HG03159 (cell line): Measurements from ENCODE around the gene SMPD4.
"Not testable (repeated sequence)": the region's sequence is repeated elsewhere in the genome, so short reads cannot be mapped to it uniquely, and the experiment has no call there.

Experiments used
- ATAC-seq: cut with Tn5 transposase; IDR thresholded peaks from one replicate; pipeline ENCODE4 v1.9.1; 2021; ENCODE audit warnings: mild to moderate bottlenecking, moderate library complexity; ENCODE audit not compliant: unreplicated experiment

The SMPD4 gene

DNA sequence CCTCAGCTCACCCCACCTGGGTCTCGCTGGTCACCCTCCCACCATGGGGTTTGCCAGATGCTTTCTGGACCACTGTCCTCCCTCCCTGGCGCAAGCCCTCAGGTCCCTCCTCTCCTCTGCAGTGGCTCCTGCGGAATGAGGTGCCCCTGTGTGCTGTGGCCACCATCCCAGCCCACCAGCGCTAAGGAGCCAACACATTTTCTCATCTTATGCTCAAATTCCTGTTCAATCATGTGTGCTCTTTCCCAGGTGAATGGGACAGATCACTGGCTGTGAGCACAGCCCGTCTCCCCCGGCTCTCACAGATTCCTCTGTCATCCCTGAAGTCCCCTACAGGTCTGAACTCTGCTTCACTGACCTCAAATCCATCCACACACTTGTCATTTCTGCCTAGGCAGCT, 21.3 kb downstream of the SMPD4 start:
- no peak for ATAC-seq

DNA sequence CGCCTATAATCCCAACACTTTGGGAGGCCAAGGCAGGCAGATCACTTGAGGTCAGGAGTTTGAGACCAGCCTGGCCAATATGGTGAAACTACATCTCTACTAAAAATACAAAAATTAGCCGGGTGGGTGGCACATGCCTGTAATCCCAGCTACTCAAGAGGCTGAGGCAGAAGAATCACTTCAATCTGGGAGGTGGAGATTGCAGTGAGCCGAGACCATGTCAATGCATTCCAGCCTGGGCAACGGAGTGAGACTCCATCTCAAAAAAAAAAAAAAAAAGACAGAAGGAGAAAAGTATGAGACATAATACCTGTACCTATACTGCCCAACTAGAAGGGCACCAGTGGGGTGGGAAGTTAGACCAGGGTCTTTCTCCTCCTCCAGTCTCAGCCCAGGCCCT, 22.0 kb downstream of the SMPD4 start:
- not testable (repeated sequence) for ATAC-seq

DNA sequence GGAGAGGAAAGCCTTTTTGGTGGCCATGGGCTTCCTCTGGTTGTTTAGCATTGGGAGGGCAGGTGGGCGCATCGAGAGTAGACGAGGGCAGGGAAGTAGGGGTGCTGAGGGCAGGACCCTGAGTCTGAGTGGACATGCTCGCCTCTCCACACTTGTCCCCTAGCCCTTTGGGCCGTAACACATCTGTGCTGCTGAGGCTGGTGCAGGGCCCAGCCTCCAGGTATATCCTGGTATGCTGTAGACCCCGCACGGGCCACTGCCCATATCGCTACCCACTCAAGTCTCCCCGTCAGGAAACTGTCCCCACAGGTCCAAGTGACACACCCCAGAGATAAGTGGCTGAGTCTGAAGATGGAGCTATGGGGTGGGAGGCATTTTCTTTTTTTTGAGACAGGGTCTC, 22.8 kb downstream of the SMPD4 start:
- ATAC-seq, result no peak

DNA sequence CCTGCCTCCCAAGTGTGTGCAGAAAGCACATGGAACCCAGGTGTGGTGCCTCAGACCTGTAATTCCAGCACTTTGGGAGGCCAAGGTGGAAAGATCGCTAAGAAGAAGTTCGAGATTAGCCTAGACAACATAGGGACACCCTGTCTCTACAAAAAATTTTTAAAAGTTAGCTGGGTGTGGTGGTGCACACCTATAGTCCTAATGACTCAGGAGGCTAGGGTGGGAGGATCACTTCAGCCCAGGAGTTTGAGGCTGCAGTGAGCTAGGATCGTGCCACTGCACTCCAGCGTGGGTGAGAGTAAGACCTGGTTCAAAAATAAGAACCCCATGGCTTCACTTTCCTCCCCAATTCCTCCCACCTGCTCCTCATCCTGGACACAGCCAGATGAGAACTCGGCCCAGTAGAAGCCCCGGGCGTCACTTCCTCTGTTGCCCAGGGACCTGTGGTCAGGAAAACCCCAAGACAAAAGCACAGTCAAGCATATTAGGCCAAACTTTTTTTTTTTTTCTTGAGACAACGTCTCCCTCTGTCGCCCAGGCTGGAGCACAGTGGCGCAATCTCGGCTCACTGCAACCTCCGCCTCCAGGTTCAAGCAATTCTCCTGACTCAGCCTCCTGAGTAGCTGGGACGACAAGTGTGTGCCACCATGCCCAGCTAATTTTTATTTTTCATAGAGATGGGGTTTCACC, 23.4 kb downstream of the SMPD4 start:
- peak; percentile 85 for ATAC-seq

DNA sequence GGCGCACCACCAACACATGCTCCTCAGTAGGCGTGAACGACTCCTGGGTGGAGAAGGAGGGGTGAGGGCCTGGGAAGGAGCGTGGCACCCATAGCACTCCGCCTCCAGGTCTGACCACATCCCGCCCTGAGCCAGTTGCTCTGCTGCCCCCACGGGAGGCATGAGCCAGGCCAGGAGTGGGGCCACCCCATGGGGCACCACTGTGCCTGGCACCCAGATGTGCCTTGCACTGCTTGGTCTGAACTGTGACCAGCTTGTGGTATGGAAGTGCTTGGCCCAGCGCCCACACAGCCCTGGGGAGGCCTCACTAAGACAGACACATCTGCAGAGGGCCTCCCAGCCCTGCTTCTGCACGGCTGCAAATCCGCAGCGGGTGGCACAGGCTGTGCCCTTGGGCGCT, 24.0 kb downstream of the SMPD4 start:
- peak; percentile 31 for ATAC-seq

DNA sequence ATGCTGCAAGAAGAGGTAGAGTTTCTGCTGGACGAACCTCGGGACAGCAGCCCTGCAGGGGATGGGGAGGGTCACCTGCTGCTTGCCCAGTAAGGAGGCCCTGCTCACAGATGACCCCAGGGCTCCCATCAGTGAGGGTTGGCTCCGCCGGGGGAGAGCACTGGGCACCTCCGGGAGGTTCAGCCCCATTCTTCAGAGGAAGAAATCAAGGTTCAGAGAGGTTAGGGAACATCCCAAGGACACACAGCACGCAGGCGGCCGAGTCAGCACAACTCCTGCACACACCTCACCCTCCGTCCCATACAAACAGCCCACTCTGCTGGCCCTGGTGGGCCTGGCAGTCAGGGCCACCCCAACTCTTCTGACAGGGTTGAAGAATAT, 24.8 kb downstream of the SMPD4 start:
- ATAC-seq, result no peak

DNA sequence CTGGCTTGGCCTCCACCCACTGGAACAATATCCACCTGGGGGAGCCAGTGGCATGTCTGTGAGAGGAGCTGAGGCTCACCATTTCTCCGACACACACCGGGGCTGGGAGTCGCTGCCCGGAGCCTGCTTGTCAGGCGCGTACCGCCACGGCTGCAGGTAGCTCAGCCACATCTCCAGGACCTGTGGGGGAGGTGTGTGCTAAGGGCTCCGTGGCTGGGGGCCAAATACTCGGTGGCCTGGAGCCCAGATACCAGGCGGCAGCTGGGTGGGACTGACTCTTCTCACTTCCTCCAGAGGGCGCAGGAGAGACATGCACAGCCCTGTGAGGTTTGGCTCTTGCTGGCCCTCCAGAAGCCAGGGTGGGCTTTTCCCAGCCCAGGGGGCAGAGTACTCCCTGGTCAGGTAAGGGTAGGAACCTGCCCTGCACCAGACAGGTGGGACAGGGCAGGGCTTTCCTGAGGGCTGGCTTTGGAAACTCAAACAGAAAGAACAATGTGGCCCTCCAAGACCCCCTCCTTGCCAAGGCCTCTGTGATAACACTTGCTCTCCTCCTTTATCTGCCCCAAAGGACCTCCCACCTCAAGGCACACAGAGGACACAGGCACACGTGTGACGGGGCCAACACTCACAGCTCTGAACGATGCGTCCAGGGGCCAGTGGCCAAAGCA, 25.3 kb downstream of the SMPD4 start:
- not testable (repeated sequence) for ATAC-seq

DNA sequence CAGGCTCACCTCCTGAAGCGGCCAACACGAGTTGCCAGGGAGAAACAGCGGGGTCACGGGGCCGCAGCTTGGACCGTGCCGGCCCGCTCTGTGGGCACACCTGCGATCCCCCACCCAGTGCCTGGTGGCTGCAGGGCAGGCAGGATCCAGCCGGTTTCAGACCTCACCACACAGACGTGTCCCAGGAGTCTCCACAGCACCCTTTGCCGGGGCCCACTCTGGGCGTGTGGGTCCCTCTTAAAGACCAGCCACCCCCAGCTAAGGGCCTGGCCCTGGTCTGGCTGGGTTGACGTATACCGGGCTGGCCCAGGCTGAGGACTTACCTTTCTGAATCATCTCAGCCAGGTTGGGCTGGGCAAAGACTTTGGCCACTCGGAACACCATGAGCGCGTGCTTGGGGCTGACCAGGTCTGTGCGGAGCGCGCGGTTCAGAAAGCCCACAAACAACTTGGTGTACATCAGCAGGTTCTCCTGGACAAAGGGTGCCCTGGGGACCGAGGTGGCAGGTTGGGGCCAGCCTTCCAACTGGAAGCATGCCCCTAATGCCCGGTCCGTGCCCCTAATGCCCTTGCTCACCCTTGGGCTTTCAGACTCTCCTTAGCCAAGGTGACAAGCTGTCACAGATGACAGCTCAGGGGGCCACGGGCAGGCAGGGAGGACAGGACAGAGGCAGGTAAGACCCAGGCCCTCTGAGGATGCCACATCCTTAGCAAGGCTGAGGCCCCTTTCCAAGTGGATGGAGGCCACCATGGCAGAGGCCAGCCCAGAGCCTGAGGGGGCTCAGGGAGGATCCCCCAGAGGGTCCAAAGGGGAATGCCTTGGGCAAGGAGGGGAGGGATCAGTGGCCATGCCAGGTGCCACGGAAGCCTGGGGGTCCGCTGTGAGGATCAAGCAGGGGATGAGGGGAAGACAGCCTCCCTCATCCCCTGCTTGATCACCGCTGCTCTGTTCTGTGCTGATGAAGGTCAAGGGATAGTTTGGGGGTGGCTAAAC, 26.3 kb downstream of the SMPD4 start:
- ATAC-seq, result no peak

DNA sequence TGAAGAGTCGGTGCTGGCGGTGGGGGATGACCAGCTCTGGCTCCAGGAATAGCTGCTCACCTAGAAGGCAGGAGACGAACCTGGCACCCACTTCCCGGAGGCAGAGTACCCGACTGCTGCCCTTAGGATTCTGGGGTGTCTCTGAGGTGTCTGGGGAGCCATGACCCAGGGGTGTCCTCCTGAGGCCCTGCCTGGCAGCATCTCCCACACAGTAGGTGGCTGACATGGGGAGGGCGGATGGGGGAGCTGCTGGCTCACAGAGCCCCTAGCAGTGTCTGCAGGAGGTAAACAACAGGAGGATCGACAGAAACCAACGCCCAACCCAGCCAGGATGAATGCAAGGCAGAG, 27.0 kb downstream of the SMPD4 start:
- not testable (repeated sequence) for ATAC-seq

DNA sequence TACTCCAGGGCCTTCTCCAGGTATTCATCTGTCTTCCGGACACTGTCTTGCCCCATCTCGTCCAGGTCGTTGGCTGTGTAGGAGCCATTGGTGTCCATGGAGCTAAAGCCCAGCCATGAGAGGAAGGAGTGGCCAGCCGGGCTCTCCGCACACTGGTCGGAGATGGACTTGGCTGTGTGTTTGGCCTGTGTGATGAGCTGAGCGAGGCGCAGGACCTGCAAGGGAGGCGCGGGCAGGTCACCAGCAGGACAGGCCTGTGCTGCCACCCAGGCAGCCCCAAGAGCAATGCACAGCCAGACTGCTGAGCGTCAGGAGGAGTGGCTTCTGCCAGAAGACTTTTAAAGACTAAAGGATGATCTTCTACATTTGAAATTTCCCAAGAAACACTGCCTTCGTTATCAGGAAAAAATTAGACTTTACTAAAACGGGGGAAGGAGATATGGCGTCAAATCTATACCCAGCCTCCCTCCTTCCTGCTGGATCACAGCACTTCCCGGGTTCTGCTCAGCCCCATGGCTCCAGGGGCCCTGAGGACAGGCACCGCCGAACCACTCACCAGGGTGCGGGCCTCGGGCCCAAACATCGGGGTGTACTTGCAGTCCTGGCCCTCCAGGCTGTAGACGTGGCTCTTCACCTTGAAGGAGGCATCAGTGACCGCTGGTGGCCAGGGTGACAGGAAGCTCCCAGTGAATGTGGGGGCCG, 27.5 kb downstream of the SMPD4 start:
- ATAC-seq, result not testable (repeated sequence)

DNA sequence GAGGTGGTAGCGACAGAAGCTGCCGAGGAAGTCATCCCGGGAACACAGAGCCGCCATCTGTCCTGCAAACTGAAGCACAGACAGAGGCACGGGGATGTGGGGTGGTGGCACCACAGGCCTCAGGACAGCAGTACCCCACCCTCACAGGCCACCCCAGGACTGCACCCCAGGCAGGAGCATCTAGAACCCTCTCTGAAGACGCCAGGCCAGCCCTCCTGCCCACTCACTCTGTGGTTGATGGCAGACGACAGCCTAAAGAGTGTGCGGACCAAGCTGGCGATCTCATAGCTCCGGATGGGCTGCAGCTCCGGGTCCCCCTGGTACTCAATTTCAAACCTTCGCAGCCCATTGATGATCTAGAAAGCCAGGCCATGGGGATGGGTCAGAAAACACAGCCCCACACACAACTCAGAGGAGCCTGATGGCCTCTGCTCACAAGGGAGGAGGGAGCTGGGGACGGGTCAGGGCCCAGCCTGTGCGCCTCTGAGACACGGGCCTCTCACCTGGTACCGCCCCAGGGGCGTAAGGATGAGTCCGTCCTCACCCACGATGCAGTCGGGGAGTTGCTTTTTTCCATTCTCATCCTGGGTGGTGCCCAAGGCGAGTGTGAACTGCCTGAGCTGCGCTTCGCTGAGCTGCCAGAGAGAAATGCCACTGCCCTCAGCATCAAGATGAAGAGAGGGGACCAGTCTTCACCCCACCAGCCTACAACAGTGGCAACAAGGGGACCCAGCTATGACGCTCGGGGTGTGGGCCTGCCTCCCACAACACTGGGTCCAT, 28.4 kb downstream of the SMPD4 start:
- ATAC-seq, result no peak

DNA sequence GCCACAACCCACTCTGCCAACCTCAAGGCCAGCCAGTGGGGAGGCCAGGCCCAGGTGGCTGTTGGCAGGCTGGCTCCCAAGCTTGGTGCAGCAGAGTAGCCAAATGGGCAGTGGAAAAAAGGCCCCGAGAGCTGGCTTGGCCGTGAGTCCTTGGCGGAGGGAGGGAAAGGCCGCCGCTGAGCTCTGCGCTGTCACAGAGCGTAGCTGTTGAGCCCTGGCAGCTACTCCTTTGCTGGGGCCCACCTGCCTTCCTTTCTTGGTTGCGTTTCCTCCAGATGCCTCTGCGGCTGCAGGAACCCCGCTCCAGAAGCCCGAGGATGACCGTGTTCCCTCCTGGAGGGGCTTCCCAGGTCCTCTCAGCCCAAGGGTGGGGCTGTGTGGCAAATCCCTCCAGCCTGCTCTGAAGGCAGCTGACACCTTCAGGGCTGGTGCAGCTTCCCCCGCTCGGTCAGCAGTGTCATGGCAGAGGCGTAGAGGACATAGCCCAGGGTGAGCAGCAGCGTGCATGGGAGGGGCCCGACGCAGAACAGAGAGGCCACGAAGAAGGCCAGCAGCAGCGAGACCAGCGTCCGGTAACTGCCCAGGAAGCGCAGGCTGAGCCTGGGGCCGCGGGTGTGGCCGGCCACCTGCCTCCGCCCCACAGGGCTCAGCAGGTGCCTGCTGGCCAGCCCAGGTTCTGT, 29.1 kb downstream of the SMPD4 start:
- ATAC-seq, result not testable (repeated sequence)

DNA sequence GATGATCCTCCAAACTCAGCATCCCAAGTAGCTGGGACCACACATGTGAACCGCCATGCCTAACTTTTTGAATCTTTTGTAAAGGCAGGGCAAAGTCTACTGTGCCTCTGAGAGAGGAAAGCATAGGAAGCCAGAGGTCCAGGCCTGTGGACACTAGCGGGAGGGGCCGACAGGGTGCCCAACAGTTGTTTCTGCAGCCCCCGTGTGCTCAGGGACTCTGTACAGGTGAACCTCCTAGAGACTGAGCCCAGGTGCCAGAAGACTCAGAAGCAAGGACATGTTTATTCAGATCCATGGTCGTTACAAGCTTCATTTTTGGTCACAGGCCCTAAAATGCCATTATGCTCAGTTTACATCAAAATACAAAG, 30.3 kb downstream of the SMPD4 start:
- not testable (repeated sequence) for ATAC-seq

DNA sequence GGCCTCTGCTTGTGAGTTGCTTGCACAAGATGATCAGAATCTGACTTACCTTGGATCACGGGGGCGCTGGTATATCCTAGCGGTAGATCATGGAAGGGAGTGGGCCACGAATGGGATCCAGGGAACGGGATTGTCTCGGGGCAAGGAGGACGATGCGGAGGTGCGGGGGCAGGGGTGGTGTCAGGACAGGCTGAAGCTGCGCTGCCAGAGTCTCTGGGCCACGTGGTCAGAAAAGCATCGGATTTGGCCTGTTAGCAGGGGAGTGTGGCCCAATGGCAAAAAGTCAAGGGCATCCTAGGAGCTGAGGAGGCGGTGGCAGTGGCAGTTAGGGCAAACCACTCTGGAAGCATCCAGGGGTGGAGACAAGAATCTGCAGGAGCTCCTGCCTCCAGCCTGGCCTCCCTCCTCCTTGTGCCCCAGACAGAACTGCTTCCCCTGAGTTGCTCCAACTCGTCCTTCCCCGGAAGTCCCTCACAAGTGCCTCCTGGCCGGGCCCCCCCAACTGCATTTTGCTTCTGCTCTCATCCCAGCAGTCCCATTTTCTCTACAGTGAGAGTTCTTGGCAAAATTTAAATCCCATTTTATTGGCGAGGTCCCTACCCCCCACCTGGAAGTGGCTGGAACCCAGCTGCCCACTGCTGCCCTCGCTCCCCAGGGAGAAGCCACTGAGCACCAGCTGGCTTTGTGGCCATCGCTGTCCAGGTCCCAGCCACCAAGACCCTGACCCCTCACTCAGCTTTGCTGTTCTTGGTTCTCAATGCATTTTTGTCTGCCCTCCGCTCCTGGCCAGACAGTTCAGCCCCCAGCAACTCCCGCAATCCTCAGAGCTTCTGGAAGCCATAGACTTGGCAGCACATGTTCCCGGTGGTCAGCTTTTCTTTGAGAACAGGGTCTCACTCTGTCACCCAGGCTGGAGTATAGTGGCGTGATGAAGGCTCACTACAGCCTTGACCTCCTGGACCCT, 30.9 kb downstream of the SMPD4 start:
- no peak for ATAC-seq

DNA sequence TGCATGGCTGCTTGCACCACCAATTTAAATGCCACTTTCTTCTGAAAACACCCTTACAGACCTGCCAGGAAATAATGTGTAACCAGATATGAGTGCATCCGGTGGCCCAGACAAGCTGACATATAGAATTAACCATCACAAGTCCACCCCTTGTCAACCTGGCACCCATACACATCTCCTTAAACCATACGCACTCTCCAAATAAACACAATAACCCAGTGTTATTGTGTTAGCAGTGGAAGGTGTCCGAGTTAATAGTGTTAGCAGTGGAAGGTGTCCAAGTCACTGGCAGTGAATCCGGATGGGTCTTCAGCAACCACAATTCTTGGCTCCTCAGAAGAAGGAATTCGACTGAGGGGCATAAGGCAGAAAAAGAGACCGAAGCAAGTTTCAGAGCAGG, 32.9 kb downstream of the SMPD4 start:
- ATAC-seq, result not testable (repeated sequence)

DNA sequence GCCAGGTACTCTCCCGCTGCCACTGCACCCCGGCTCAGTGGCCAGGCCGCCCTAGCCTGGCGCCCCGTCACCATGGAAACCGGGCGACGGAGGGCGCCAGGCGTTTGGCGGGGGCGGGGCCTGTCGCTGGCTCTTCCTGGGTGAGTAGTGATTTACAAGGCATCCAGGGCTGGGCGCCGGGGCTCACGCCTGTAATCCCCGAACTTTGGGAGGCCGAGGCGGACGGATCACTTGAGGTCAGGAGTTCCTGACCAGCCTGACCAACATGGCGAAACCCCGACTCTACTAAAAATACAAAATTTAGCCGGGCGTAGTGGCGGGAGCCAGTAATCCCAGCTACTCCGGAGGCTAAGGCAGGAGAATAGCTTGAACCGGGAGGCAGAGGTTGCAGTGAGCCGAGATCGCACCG, 36.4 kb downstream of the SMPD4 start, which contains the start of gene CCDC74B:
CCDC74B (minus strand) TSS at position 107 of the 409 bp plus-strand sequence. CDS start 116 bp downstream, outside the sequence.
- peak; percentile 90 for ATAC-seq

DNA sequence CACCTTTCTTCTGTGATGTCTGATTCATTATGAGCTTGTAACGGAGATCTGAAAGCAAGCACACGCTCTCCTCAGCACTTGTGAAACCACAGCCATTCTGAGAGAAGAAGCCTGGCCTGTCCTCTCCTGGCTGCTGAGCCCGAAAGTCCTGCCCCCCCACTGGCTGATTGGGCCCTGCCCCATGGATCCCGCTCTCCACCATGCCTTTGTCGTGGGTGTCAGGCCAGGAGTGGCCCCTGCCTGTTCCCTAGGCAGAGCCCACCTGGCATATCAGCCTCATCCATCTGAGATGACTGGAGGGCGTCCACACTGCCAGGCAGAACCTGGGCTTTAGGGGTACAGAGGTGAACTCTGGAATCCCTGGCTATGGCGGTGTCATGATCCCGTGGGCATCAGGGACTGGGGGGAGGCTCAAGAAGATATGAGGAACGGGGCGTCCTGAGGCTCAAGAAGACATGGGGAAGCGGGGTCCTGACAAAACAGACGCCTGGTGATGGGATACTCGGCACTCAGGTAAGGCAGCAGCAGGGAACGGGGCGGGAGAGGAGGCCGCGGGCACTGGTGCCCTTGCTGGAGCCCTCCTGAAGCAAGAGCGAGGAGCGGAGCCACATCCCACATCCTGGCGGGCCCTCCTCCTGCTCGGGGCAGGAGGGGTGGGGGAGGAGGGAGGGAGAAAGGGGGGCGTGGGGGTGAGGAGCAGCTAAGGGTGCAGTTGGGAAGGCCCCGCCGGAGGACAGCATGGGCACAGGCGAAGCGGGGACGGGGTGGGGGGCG, 37.9 kb downstream of the SMPD4 start:
- ATAC-seq, result not testable (repeated sequence)
